Esophagus squamous epithelium (tissue), 5 donors: Measurements from ENCODE around the gene CALU. TPM values are rescaled to one million over a fixed set of nuclear protein-coding genes. Genes with fewer than 3 reads are reported as not detected.

Experiments
- DNase-seq: peaks from one replicate; lab custom pipeline; 2025; lab: John Stamatoyannopoulos, UW
- H3K27ac ChIP-seq, 4 donors: fragments of 200-600 bp; sonication (generic); one replicate each; pipeline ENCODE4 v1.5.1; 2016 to 2019; ENCODE audit warnings: mild to moderate bottlenecking in 1 of 4
- H3K27me3 ChIP-seq, 4 donors: fragments of 200-600 bp; sonication (generic); 1 replicate in 3 of 4; 2 replicates in 1 of 4; pipeline versions ENCODE4 v1.5.1 to v1.6.0; 2017 to 2021; ENCODE audit warnings: antibody characterized with exemption in 1 of 4
- H3K36me3 ChIP-seq, 3 donors: fragments of 200-600 bp; sonication (generic); one replicate each; pipeline ENCODE4 v1.5.1; 2016 to 2019
- H3K4me1 ChIP-seq, 3 donors: fragments of 200-600 bp; sonication (generic); one replicate each; pipeline ENCODE4 v1.5.1; 2017 to 2019
- H3K4me3 ChIP-seq, 4 donors: fragments of 200-600 bp; sonication (generic); 1 replicate in 3 of 4; 2 replicates in 1 of 4; pipeline ENCODE4 v1.5.1; 2016 to 2019; ENCODE audit warnings: mild to moderate bottlenecking in 2 of 4, moderate library complexity in 1 of 4
- H3K9me3 ChIP-seq, 3 donors: fragments of 200-600 bp; sonication (generic); one replicate each; pipeline ENCODE4 v1.5.1; 2016 to 2019
- POLR2A ChIP-seq, 4 donors: fragments of 450-650 bp; IDR thresholded peaks; one replicate each; pipeline ENCODE4 v1.6.1; 2017; ENCODE audit warnings: antibody characterized with exemption in 4 of 4, mild to moderate bottlenecking in 4 of 4, moderate library complexity in 3 of 4
- WGBS, 2 donors: methylation state at CpG; one replicate each; pipeline ENCODE4 v1.1.5; 2018; 5-methylcytosine and 5-hydroxymethylcytosine counted together
- intact Hi-C: fragments of 100-400 bp; cut with DNase I; formaldehyde crosslinking; loops from one replicate; pipeline ENCODE4 v1.15.0; 2022
- total RNA-seq, 4 donors: library from RNA; depleted of rRNA; stranded (reverse); fragments of >200 nt; gene quantifications; one replicate each; pipeline ENCODE4 v1.1.0, GENCODE V29; 2016
- TF ChIP-seq, protein P1 (sequence below), 6 experiments: fragments of 450-650 bp in 4 of 6; fragments of 200-600 bp in 2 of 6; sonication (generic) in 2 of 6; IDR thresholded peaks; one replicate each; pipeline ENCODE4 v1.5.1; 2016 to 2019; ENCODE audit warnings: antibody characterized with exemption in 6 of 6, mild to moderate bottlenecking in 4 of 6, moderate library complexity in 4 of 6
- donor health status: DM: yes; HTN: yes; CAD: no.

CALU gene
- total RNA-seq, 4 donors from 2014 or later, result 23.5 to 66.6 (median 50.8) TPM

DNA sequence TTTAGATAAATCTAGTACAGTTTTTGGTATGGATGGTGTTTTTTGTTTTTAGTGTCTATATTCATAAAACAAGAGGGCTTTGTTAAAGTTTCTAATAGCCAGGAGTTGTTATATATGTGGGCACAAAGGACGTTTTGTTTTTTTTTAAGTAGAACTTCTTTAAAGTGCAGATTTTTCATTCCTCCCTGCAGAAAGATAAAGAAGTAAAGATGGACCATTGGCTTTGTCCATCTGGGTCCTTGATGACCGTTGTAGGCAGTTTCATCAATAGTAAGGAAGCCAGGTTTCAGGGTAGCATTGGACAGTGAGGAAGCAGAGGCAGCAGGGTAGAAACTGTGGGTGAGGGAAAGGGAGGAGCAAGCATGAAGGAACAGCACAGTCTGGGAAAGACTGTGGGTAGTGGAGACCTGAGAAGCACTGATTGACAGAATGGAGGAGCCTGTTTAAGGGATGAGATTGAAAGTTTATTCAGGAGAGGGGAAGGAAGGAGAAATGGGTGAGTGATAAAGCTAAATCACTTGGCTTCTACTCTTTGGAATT, 5.3 kb downstream of the CALU start:
- no peak overlapping the region for H3K27ac ChIP-seq
- no peaks in the 10 kb centered on the region for H3K9me3 ChIP-seq
- intact Hi-C loops, result no loop called here
- H3K36me3 ChIP-seq, result peaks cover 0 to 17% (median 7%) of the 10 kb centered on the region in 3 donors
- H3K4me3 ChIP-seq, result no peak overlapping the region
- WGBS, 2 donors, result 58 to 61% methylated on average over 2 of the region's 2 CpGs
- TF ChIP-seq, protein P1, sequence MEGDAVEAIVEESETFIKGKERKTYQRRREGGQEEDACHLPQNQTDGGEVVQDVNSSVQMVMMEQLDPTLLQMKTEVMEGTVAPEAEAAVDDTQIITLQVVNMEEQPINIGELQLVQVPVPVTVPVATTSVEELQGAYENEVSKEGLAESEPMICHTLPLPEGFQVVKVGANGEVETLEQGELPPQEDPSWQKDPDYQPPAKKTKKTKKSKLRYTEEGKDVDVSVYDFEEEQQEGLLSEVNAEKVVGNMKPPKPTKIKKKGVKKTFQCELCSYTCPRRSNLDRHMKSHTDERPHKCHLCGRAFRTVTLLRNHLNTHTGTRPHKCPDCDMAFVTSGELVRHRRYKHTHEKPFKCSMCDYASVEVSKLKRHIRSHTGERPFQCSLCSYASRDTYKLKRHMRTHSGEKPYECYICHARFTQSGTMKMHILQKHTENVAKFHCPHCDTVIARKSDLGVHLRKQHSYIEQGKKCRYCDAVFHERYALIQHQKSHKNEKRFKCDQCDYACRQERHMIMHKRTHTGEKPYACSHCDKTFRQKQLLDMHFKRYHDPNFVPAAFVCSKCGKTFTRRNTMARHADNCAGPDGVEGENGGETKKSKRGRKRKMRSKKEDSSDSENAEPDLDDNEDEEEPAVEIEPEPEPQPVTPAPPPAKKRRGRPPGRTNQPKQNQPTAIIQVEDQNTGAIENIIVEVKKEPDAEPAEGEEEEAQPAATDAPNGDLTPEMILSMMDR (IDR thresholded peaks at IDR 0.05), result no peak
- TF ChIP-seq POLR2A (IDR thresholded peaks at IDR 0.05), result no peak
- no peaks in the 10 kb centered on the region for H3K27me3 ChIP-seq
- peaks cover 13 to 45% (median 26%) of the 10 kb centered on the region in 3 donors for H3K4me1 ChIP-seq
- no peak for DNase-seq

DNA sequence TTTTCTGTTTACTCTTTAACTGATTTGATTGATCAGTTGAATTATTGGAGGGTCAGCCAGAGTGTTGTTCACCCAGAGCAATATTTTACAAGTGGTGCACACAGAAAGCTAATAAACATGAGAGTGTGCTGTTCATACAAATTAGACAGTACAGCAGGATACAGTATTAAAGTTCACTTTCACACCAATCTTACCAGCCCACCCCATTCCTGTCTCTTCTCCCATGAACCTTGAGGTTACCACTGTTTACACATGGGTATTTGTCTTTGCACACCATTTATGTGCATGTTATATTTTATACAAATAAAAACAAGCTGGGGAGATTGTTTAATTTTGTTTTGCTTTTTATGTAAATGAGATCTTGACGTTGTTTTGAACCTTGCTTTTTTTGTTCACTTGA, 6.5 kb downstream of the CALU start:
- intact Hi-C loops, result no loop called here
- TF ChIP-seq, protein P1 (IDR thresholded peaks at IDR 0.05), result no peak
- TF ChIP-seq POLR2A (IDR thresholded peaks at IDR 0.05), result no peak
- Histone ChIP-seq H3K9me3 (no peaks in the 10 kb centered on the region), H3K27me3 (no peaks in the 10 kb centered on the region), H3K4me1 (peaks cover 6 to 34% (median 21%) of the 10 kb centered on the region in 3 donors), H3K4me3 (no peak overlapping the region), H3K27ac (no peak overlapping the region), H3K36me3 (peaks cover 0 to 29% (median 18%) of the 10 kb centered on the region in 3 donors)
- no peak for DNase-seq
- WGBS, 2 donors, result 70 to 78% methylated on average over 1 of the region's 1 CpG

DNA sequence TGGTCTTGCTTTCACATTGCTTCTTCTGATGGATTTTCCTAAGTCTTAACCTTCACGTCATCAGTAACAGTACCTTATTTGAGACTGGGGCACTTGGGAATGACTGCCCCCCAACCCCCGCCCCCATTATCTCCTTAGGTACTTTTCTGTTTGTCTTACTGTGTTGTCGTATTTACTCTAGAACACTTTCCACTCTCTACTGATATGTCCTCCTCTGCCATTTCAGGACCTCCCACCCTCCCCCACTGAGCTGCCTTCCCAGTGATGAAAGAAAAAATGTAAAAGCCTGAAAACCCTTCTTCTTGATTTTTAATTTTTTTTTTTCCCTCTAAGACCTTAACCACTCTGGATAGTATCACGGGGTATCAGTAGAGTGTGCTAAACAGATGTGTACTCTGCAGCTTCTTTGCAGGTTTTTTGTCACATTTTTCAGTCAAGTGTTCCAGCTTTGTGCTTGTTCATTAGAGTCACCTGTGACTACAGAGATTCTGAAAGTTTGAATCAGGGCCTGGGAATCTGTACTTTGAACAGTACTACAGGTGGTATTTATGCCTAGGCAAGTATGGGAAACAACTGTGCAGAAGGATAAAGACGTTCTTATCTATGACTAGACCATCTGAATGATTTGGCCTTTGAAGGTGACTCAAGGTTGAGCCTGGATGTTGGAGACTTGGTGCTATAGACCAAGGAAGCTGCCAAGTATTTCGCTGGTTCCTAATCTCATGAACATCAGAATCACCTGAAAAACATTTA, 8.3 kb downstream of the CALU start:
- TF ChIP-seq POLR2A (IDR thresholded peaks at IDR 0.05), result no peak
- TF ChIP-seq, protein P1 (IDR thresholded peaks at IDR 0.05), result no peak
- H3K4me3 ChIP-seq, result no peak overlapping the region
- H3K27me3 ChIP-seq, result no peaks in the 10 kb centered on the region
- DNase-seq, result no peak
- WGBS, 2 donors, result 88 to 91% methylated on average over 6 of the region's 6 CpGs
- peaks cover 0 to 47% (median 18%) of the 10 kb centered on the region in 3 donors for H3K36me3 ChIP-seq
- H3K27ac ChIP-seq, result no peak overlapping the region
- H3K9me3 ChIP-seq, result no peaks in the 10 kb centered on the region
- peaks cover 0 to 16% (median 4%) of the 10 kb centered on the region in 3 donors for H3K4me1 ChIP-seq
- intact Hi-C loops, result no loop called here

DNA sequence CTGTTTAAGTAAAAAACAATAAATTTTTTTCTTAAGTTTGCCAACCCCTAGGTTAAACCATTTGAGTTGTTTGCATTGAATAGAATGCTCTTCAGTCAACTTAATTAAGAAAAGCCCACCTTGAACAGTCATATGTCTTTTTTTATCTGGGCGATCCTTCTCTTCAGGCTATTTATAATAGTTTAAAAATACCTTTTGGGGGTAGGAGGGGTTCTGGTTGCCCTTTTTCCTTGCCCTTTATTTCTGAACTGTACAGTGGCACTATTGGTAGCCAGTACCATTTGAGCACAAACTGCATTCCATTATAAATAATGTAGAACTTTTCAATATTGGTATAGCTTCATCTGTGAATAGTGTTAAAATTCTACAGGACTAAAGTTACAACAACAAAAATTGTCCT, 13.1 kb downstream of the CALU start:
- TF ChIP-seq, protein P1 (IDR thresholded peaks at IDR 0.05), result no peak
- no peak for TF ChIP-seq POLR2A (IDR thresholded peaks at IDR 0.05)
- no peaks in the 10 kb centered on the region for H3K27me3 ChIP-seq
- no peak overlapping the region for H3K27ac ChIP-seq
- peaks cover 0 to 21% (median 9%) of the 10 kb centered on the region in 3 donors for H3K4me1 ChIP-seq
- H3K36me3 ChIP-seq, result peaks cover 0 to 92% (median 21%) of the 10 kb centered on the region in 3 donors
- no peaks in the 10 kb centered on the region for H3K9me3 ChIP-seq
- DNase-seq, result no peak
- intact Hi-C loops, result no loop called here
- H3K4me3 ChIP-seq, result no peak overlapping the region
- WGBS, 2 donors, result 89 to 93% methylated on average over 1 of the region's 1 CpG
